DND-41 (cell line): ENCODE results near the gene ARHGEF38.
"Not testable (repeated sequence)": the region's sequence is repeated elsewhere in the genome, so short reads cannot be mapped to it uniquely, and the experiment has no call there.

Experiments
- ATAC-seq: fragments of 200-7000 bp; cut with Tn5 transposase; 3 replicates; pipeline ENCODE4 v1.9.1; 2021; ENCODE audit warnings: low read depth; ENCODE audit not compliant: insufficient read depth
- DNase-seq: peaks from one replicate; pipeline ENCODE4 v3.0.0-alpha.2; 2020
- H2AFZ ChIP-seq: 2 replicates; pipeline ENCODE4 v1.6.0; 2012; ENCODE audit warnings: low read depth, low read length
- H3K27ac ChIP-seq: 2 replicates; pipeline ENCODE4 v1.5.1; 2012; ENCODE audit warnings: low read length, inconsistent platforms
- H3K27me3 ChIP-seq: fragments of 200-600 bp; sonication (generic); 2 replicates; pipeline ENCODE4 v1.6.0; 2012; ENCODE audit warnings: low read length, mild to moderate bottlenecking, inconsistent platforms; ENCODE audit not compliant: insufficient read depth, poor library complexity
- H3K36me3 ChIP-seq: 2 replicates; pipeline ENCODE4 v1.5.1; 2012; ENCODE audit warnings: low read length, inconsistent platforms; ENCODE audit not compliant: insufficient read depth
- H3K4me1 ChIP-seq: 2 replicates; pipeline ENCODE4 v1.5.1; 2012; ENCODE audit warnings: mild to moderate bottlenecking, low read length; ENCODE audit not compliant: insufficient read depth
- H3K4me2 ChIP-seq: 2 replicates; pipeline ENCODE4 v1.6.0; 2012; ENCODE audit warnings: mild to moderate bottlenecking, moderate library complexity, low read length, inconsistent platforms; ENCODE audit not compliant: insufficient read depth
- H3K4me3 ChIP-seq, 2 experiments: fragments of 200-600 bp in 1 of 2; shearing (Covaris generic) in 1 of 2; 2 replicates each; pipeline ENCODE4 v1.5.1; 2012 to 2016; ENCODE audit warnings: inconsistent platforms in 2 of 2, low read length in 2 of 2, mild to moderate bottlenecking in 2 of 2, low read depth in 1 of 2, moderate library complexity in 1 of 2
- H3K79me2 ChIP-seq: 2 replicates; pipeline ENCODE4 v1.6.0; 2012; ENCODE audit warnings: low read length, inconsistent platforms; ENCODE audit not compliant: insufficient read depth
- H3K9ac ChIP-seq: 2 replicates; pipeline ENCODE4 v1.6.0; 2012; ENCODE audit warnings: low read depth, mild to moderate bottlenecking, inconsistent platforms, low read length, moderate library complexity
- H3K9me3 ChIP-seq: 2 replicates; pipeline ENCODE4 v1.5.1; 2012; ENCODE audit warnings: low read length, moderate library complexity, mild to moderate bottlenecking, inconsistent platforms; ENCODE audit not compliant: insufficient read depth, severe bottlenecking
- H4K20me1 ChIP-seq: 2 replicates; pipeline ENCODE4 v1.6.0; 2012; ENCODE audit warnings: low read length; ENCODE audit not compliant: insufficient read depth
- CTCF ChIP-seq: IDR thresholded peaks from 2 replicates; pipeline ENCODE4 v1.5.1; 2012; ENCODE audit warnings: borderline replicate concordance, low read length, moderate library complexity, mild to moderate bottlenecking; ENCODE audit not compliant: poor library complexity, severe bottlenecking; ENCODE audit errors: extremely low read depth
- EZH2 ChIP-seq: IDR thresholded peaks from 3 replicates; pipeline ENCODE4 v1.6.1; 2012; ENCODE audit warnings: borderline replicate concordance, low read depth, mild to moderate bottlenecking, moderate library complexity, low read length, inconsistent platforms; ENCODE audit not compliant: severe bottlenecking

The ARHGEF38 gene

GRCh38 chr4:105719204-105719603 is 166.8 kb downstream of the ARHGEF38 start:
- Histone ChIP-seq H4K20me1 (peaks cover 9% of the 10 kb centered on the region; the same call in 1 of the 2 replicates), H3K27ac (no peak overlapping the region), H3K9ac (no peak overlapping the region), H3K9me3 (no peaks in the 10 kb centered on the region), H3K36me3 (peaks cover 26% of the 10 kb centered on the region), H3K4me1 (no peaks in the 10 kb centered on the region), H3K4me3 (no peak overlapping the region), H3K27me3 (no peaks in the 10 kb centered on the region), H3K79me2 (peaks cover 17% of the 10 kb centered on the region), H2AFZ (no peak overlapping the region), H3K4me2 (no peak overlapping the region)
- no peak for ATAC-seq
- no peak for DNase-seq
- TF ChIP-seq EZH2 = no peak
- no peak for TF ChIP-seq CTCF

GRCh38 chr4:105725623-105726022 is 173.2 kb downstream of the ARHGEF38 start:
- DNase-seq (no peak), ATAC-seq (no peak)
- H3K4me3 ChIP-seq = no peak overlapping the region
- H3K79me2 ChIP-seq = no peaks in the 10 kb centered on the region
- no peak overlapping the region for H3K27ac ChIP-seq
- H4K20me1 ChIP-seq = no peaks in the 10 kb centered on the region
- no peak overlapping the region for H2AFZ ChIP-seq
- H3K9me3 ChIP-seq = no peaks in the 10 kb centered on the region
- no peaks in the 10 kb centered on the region for H3K27me3 ChIP-seq
- H3K9ac ChIP-seq = no peak overlapping the region
- no peaks in the 10 kb centered on the region for H3K4me1 ChIP-seq
- peaks cover 51% of the 10 kb centered on the region for H3K36me3 ChIP-seq
- no peak for TF ChIP-seq EZH2
- no peak for TF ChIP-seq CTCF
- H3K4me2 ChIP-seq = no peak overlapping the region

- not testable (repeated sequence) for H4K20me1 ChIP-seq, ATAC-seq
- H3K36me3 ChIP-seq = peaks cover 40% of the 10 kb centered on the region
These were observed 177.5 kb downstream of the ARHGEF38 start for GRCh38 chr4:105729895-105730294.

More at GRCh38 chr4:105729895-105730294, 177.5 kb downstream of the ARHGEF38 start:
- not testable (repeated sequence) for H3K9ac ChIP-seq, H3K4me3 ChIP-seq, H3K79me2 ChIP-seq, H3K27me3 ChIP-seq, H3K4me1 ChIP-seq, DNase-seq, H3K27ac ChIP-seq, H3K4me2 ChIP-seq, H3K9me3 ChIP-seq, H2AFZ ChIP-seq
